Renal cortex interstitium (tissue), 11 donors: ENCODE measurements around the gene DMBX1. TPM values are rescaled to one million over a fixed set of nuclear protein-coding genes. Genes with fewer than 3 reads are reported as not detected.

Experiments
- DNase-seq, 11 donors: peaks; one replicate each; pipeline ENCODE4 v3.0.0-alpha.2; 2013; ENCODE audit warnings: low read depth in 9 of 11, low spot score in 4 of 11; ENCODE audit errors: extremely low read depth in 1 of 11
- polyA plus RNA-seq, 3 donors: library from polyadenylated mRNA; unstranded; fragments of 120-200 nt; gene quantifications; one replicate each; pipeline ENCODE4 v1.2.1, GENCODE V29; 2013; ENCODE audit not compliant: insufficient read length in 3 of 3

Gene DMBX1
- polyA plus RNA-seq, 3 donors, result 0.05 TPM; not detected in 2

GRCh38 chr1:46532095-46532494, 42.5 kb downstream of the DMBX1 start:
- no peak for DNase-seq

DNA sequence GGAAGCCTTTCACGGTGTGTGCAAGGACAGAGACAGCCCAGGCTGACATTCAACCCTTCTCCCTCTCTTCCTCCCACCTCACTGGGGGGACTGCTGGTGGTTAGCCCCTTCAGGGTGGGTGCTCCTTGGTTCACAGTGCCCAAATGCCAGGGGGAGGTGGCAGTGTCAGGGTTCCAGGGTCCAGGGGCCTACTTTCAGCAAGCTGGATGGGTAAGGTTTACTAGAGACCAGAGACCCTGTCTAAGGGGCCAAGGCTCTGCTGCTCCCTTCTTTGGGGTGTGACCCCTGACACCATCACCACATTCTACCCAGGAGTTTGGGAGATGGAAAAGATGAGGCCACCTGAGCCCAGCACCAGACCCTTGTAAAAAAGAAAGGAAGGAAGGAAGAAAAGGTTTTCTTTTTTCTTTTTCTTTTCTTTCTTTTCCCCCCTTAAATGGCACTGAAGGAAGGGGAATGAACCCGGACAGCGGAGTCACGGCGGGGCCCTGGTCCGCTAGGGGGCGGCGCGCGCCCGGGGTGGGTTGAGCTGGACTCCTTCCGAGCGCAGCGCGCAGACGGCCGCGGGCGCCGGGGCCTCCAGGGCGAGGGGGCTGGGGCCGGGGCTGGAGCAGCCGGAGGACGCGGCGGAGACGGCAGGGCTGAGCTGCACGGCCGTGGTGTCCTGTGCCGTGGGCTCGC, 43.0 kb downstream of the DMBX1 start:
- DNase-seq, result peak in 2 of 11 donors; percentile 62 to 67

DNA sequence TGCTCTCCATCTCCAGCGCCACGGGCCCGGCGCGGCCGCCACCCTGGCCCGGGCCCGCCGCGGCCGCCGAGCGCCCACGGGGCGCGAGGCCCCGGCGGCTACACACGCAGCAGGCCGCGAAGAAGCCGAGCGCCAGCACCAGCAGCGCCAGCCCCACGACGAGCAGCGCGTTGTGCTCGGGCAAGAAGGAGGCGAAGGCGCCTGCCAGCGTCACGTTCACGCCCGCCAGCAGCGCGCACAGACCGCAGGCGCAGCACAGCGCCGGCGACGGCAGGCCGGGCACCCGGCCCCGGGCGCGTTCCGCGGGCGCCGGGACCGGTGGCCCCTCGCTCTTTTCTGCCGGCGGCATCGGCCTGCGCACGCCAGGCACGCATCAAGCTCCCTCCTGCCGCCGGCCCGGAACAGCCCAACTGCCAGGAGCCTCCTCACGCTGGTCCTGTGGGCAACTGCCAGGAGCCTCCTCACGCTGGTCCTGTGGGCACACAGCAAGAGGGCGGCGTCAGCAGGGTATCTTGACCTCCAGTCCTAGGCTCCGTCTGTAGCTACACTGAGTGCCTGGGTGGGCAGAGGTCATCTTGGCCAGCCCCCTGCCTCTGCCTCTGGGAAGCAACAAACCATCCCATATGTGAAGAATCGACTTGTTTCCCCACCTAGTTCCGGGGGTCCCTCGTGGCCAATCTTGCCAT, 43.7 kb downstream of the DMBX1 start:
- no peak for DNase-seq

DNA sequence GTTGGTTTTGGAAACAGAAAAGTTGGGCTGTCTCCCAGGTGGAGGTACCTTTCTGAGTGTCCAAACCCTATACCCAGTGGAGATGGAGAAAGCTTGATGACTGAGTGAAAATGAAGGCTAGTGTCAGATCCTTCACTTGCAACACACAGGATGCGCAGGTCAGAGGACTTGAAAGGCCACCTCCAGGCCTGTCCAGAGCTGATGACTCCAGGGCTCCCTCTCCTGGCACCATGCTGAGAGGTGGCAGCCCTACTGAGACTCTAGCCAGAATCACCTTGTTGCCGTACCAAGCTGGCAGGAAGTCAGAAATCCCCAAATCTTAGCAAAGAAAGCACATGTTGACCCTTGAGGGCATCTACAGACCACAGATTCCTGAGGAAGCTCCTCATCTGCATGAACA, 45.4 kb downstream of the DMBX1 start:
- no peak for DNase-seq

GRCh38 chr1:46536527-46536926, 46.9 kb downstream of the DMBX1 start:
- no peak for DNase-seq

DNA sequence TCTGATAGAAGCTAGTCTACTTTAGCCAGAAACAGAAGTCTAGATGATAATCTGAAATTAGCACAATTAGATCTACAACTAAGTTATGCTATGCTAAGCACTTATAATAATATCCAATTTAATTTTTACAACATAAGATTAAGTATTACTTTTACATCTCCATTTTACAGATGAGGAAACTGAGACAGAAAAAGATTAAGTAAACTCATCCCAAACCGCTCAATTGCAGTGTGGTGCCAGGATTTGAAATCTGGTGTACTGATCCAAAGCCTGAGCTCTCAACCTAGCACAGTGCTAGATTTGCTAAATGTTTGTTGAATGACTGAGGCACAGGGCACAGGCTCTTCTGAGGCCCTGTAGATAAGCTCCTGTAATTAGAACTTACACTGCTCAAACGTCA, 48.0 kb downstream of the DMBX1 start:
- no peak for DNase-seq

DNA sequence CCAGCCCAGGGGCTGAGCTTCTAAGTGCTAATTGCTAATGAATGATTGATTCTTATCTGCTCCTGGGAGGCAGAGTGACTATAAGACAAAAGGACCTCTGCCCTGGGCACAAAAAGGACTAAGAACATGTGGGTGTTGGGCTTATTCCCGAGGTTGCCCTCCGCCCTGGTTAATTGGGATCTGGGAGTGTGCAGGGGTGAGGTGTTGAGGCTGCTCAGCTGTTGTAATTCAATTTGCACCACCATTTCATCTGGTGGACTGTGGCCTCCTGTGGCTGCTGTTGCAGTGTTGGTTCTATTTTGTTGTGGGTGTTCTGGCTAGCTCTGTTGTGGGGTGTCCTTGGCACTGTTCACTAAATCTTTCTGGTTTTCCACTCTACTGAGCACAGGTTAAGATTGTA, 48.5 kb downstream of the DMBX1 start:
- DNase-seq, result no peak

Other genes starting within 250 kb of the DMBX1 start
- gene RAD54L, start 242.1 kb upstream of the DMBX1 start, polyA plus RNA-seq, result 10 to 100 TPM; 12.6 to 15.5 (median 13.2) TPM
- 10 to 100 TPM; 82.3 to 96.8 (median 90.6) TPM for gene LRRC41, start 186.2 kb upstream of the DMBX1 start, polyA plus RNA-seq
- 100 to 1,000 TPM; 371 to 472 (median 423) TPM for gene UQCRH, start 186.1 kb upstream of the DMBX1 start, polyA plus RNA-seq
- gene NSUN4, start 149.0 kb upstream of the DMBX1 start, polyA plus RNA-seq, result 10 to 100 TPM; 26.9 to 31.7 (median 28.2) TPM
- gene FAAH, start 95.5 kb upstream of the DMBX1 start, polyA plus RNA-seq, result 10 to 100 TPM; 20.8 to 34.7 (median 24.6) TPM
- gene KNCN, start 61.8 kb downstream of the DMBX1 start, polyA plus RNA-seq, result not detected
- gene MKNK1, start 114.4 kb downstream of the DMBX1 start, polyA plus RNA-seq, result 10 to 100 TPM; 24.8 to 49.0 (median 27.6) TPM
- 10 to 100 TPM; 10.5 to 13.2 (median 11.1) TPM for gene MOB3C, start 127.0 kb downstream of the DMBX1 start, polyA plus RNA-seq
- gene ATPAF1, start 178.5 kb downstream of the DMBX1 start, polyA plus RNA-seq, result 100 to 1,000 TPM in 1 of 3 donors, 10 to 100 TPM in 2; 95.5 to 111 (median 99.4) TPM
- under 1 TPM; 0.24 to 0.64 (median 0.57) TPM for gene TEX38, start 182.0 kb downstream of the DMBX1 start, polyA plus RNA-seq
- gene EFCAB14, start 229.3 kb downstream of the DMBX1 start, polyA plus RNA-seq, result 100 to 1,000 TPM in 1 of 3 donors, 10 to 100 TPM in 2; 88.3 to 106 (median 92.0) TPM